ENCODE data around the gene AKAP13. TPM values are rescaled to one million over a fixed set of nuclear protein-coding genes. Genes with fewer than 3 reads are reported as not detected.

The AKAP13 gene
- total RNA-seq, 1 donor from 2014 or later = 149 TPM

GRCh38 chr15:85493260-85493659 is 112.9 kb downstream of the AKAP13 start:
- intact Hi-C loops (cut with micrococcal nuclease) = no loop called here

GRCh38 chr15:85494048-85494777 is 113.8 kb downstream of the AKAP13 start:
- intact Hi-C loops (cut with micrococcal nuclease) = no loop called here

GRCh38 chr15:85495096-85495495 is 114.7 kb downstream of the AKAP13 start:
- intact Hi-C loops (cut with micrococcal nuclease) = no loop called here

DNA sequence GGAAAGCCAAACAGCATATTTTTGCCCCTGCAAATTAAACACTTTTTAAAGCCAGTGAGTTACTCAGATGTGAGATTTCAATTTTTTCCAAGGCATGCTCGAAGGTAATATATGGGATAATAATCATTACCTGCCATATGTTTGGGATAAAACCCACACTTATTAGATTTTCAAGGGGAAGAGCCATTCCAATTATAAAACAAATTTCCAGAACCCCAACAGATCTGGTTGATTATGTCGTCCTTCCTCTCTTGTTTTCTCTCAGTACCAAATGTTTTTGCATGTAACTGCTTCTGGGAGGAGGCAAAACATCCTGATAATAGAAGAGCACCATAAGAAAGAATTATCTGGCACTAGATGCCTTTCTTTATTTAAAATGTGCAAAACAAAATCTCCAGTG is 115.1 kb downstream of the AKAP13 start:
- intact Hi-C loops (cut with micrococcal nuclease) = no loop called here

DNA sequence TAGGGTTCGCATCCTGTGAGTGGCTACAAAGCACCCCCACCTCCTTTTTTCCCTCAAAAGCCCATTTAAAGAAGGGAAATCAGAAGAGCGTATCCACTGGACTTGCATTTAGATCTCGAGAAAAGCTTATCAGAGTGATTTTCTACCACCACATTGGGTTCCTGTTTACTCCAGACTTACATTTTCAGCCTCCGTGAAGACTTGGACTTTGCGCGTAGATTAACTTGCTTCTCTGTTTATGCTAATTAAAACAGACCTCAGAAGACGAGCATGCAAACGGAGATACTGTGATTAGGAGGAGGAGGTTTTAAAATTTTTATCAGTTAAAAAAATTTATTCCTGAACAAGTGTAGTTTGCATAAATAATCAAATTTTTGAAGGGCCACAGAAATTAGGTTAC is 115.7 kb downstream of the AKAP13 start:
- intact Hi-C loops (cut with micrococcal nuclease) = no loop called here

DNA sequence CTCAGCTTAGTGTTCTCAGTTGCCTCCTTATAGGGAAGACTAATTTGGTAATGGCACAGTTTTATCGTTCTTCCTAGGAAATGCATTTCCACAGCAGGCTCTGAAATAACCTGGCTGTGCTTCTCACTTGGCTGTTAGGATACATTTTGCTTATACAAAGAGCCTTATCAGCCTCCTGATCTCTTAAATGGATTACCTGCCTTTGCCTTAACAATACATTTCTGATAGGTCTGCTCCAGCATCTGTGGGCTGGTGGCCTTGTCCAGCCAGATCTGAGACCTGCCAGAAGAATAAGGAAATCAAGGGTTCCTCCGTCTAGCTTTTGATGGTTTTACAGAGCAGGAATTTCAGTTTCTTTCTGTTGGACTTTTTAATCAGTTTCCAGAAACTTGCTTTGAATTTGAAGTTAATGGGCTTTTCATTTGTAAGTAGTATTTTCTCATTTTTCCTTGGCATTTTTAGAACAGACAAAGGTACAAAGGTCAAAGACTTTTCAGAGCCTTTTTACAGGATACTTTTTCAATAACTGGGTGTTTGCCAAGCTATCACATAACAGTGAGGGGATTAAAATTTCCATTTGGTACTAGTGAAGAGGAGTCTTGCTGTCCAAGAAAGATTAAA is 116.3 kb downstream of the AKAP13 start:
- intact Hi-C loops (cut with micrococcal nuclease) = no loop called here

DNA sequence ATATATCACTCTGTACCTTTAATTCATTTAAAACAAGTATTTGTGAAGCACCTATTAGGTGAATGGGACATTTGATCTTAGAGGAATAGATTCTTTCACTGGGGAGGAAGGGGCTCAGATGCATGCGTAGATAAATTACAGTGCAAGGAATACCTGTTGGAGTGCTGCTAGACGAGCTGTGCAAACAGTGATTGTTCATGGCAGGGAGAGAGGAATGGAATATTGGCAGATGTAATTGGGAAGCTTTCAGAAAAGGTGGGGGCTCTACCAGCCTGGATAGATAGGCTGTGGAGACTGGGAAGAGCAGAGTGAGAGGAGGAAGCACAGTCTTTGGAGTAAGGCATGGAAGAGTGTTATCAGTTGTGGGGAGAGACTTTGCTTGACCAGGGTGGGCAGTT is 116.8 kb downstream of the AKAP13 start:
- intact Hi-C loops (cut with micrococcal nuclease) = no loop called here

DNA sequence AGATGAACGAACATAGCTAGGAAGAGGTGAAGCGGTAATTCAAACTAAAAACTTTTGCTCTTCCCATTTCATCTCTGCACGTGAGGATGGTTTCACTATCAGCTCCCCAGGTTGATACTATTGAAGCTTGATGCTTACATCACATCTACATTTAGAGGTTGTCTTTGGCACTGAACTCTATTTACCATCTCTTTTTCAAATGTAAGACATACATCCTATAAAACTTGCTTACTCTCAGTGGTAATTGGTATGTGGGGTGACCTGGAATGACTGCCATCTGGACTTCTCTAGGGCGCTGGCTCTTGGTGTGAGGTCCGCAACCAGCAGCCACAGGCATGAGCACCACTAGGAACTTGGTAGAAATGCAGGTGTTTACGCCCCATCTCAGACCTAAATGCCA is 118.1 kb downstream of the AKAP13 start:
- intact Hi-C loops (cut with micrococcal nuclease) = no loop called here

GRCh38 chr15:85499371-85499887 is 119.0 kb downstream of the AKAP13 start:
- intact Hi-C loops (cut with micrococcal nuclease) = no loop called here

- intact Hi-C loops (cut with micrococcal nuclease) = loop anchor here (10.0 kb wide), 1 partner anchor 165 kb away; no protein-coding TSS in a partner anchor
Measured at GRCh38 chr15:85500060-85500708, 119.8 kb downstream of the AKAP13 start.

GRCh38 chr15:85500729-85501128 is 120.3 kb downstream of the AKAP13 start:
- intact Hi-C loops (cut with micrococcal nuclease) = loop anchor here (10.0 kb wide), 1 partner anchor 166 kb away; no protein-coding TSS in a partner anchor

DNA sequence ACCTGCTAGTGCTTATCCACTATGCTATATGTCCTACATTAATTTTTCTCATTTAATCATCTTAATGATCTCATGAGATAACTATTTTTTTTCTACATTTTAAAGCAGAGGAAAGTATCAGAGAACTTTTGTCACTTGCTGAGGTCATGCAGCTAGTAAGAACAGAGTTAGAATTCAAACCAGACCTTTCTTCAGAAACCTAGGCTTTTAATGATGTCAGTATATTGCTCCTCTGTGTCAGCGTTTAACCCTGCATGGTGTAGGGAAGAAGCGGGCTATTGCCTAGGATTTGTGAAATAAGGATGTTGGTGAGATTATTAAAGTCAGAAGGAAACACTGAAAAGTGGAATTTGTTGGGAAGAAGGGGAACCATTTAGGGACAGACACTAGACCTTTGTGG is 121.2 kb downstream of the AKAP13 start:
- intact Hi-C loops (cut with micrococcal nuclease) = loop anchor here (10.0 kb wide), 1 partner anchor 167 kb away; no protein-coding TSS in a partner anchor

DNA sequence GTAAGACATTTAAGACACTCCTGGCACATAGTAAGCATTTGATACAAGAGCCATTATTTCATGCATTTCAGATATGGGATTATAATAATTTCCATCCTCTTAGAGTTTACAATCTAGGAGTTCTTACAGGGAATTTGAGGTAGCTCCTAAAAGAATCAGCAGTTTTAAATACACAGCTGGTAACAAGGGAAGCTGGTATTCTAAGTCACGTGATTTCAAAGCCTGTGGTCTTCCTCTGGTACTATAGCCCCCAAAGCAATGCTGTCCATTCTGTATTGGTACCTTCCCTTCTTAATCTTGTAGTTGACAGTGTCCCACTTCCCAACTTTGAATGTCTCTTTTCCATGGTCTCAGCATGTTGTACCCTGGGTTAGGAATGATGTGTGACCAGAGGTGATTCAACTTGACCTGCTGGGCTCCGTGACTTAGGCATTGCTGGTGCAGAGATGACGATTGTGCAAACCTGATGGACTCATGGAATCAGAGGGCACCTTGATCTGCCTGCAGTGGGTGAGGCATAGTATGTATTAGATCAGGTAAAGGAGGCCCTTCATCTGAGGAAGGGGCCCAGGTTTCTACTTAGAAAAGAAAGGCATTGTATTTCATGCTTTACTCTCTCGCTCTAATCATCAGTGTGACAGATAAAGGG is 122.9 kb downstream of the AKAP13 start:
- intact Hi-C loops (cut with micrococcal nuclease) = loop anchor here (10.0 kb wide), 1 partner anchor 168 kb away; no protein-coding TSS in a partner anchor

GRCh38 chr15:85504749-85505676 is 124.6 kb downstream of the AKAP13 start:
- intact Hi-C loops (cut with micrococcal nuclease) = loop anchor here (1.0 to 10.0 kb wide), 3 partner anchors 16 to 209 kb away; no protein-coding TSS in a partner anchor

GRCh38 chr15:85507114-85507513 is 126.7 kb downstream of the AKAP13 start:
- intact Hi-C loops (cut with micrococcal nuclease) = loop anchor here (10.0 kb wide), 1 partner anchor 172 kb away; no protein-coding TSS in a partner anchor

DNA sequence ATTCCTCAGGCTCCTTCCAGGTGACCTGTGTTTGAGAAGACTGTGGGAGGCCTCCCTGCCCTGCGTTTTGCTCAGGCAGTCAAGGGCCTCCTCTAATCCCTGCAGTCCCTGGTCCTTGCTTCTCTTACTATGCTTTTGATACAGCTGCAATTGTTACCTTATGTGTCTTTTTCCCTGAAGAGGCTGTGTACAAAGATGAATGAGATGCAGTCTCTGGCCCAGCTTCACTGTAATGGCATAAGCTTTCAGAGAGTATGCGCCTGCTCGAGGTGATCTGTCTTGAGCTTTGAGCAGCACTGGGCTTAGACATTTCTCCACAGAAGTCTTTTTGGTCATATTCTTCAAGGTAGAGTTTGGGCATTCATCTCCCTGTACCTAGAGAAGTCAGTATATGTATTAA is 129.6 kb downstream of the AKAP13 start:
- intact Hi-C loops (cut with micrococcal nuclease) = loop anchor here (10.0 kb wide), 1 partner anchor 175 kb away; no protein-coding TSS in a partner anchor

DNA sequence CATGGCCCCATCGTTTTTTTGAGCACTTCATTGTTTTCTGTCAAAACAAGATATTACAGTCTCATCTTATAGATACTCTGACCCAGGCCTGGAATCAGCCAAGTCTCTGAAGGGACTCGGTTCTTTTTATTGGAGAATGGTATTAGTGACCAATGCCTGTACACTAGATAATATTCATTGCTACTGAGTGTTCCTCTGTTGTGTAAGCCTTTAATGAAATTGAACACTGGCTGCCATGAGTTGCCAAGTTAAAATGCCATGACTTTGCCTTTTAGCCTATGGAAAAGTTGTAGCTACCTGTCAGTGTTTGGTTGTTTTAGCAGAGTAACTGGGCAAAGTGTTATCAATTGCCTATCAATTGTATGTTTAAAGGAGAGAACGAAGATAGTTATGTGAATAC is 134.0 kb downstream of the AKAP13 start:
- intact Hi-C loops (cut with micrococcal nuclease) = no loop called here

- intact Hi-C loops (cut with micrococcal nuclease) = no loop called here
Measured at GRCh38 chr15:85515212-85515611, 134.8 kb downstream of the AKAP13 start.

- intact Hi-C loops (cut with micrococcal nuclease) = no loop called here
Measured at GRCh38 chr15:85517086-85517485, 136.7 kb downstream of the AKAP13 start.
